ENCODE results near the gene NR2E3.

NR2E3 gene

GRCh38 chr15:71810256-71811035, at the start of gene NR2E3:
Gene NR2E3 (plus strand): TSS chr15:71810554. CDS start chr15:71810744, 190 bp downstream.
- no peak for TF ChIP-seq JUND (IDR thresholded peaks at IDR 0.05; ENCODE audit: low read depth)
- DNase-seq (ENCODE audit: low read depth in 1 of 2, low spot score in 1 of 2) = no peak
- in situ Hi-C loops (cut with HindIII; ENCODE audit: low pct_unique_long_range_greater_than_20kb, low sequenced_read_pairs) = no loop called here

DNA sequence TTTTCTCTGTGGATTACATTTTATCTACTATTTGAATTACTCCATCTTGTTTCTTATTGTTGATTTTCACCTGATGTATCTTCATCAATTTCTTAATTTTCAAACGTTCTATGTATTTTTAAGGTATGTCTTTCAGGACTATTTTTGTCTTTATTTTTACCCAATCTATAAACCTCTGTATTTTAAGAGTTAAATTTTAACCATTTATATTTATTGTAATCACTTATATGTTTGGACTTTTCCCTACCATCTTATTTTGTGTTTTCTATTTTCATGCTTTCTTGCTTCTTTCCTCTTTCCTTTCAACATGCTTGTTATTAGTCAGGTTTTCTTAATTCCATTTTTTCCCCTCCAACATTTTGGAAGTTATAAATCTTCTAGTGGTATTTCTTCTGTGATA, 49.5 kb upstream of the NR2E3 start:
- in situ Hi-C loops (cut with HindIII; ENCODE audit: low pct_unique_long_range_greater_than_20kb, low sequenced_read_pairs) = no loop called here
- no peak for TF ChIP-seq JUND (IDR thresholded peaks at IDR 0.05; ENCODE audit: low read depth)
- no peak for DNase-seq (ENCODE audit: low read depth in 1 of 2, low spot score in 1 of 2)

GRCh38 chr15:71761649-71762048, 48.7 kb upstream of the NR2E3 start:
- in situ Hi-C loops (cut with HindIII; ENCODE audit: low pct_unique_long_range_greater_than_20kb, low sequenced_read_pairs) = no loop called here
- TF ChIP-seq JUND (IDR thresholded peaks at IDR 0.05; ENCODE audit: low read depth) = no peak
- peak in 1 of 2 experiments; percentile 56 for DNase-seq (ENCODE audit: low read depth in 1 of 2, low spot score in 1 of 2)

GRCh38 chr15:71768184-71768583, 42.2 kb upstream of the NR2E3 start:
- in situ Hi-C loops (cut with HindIII; ENCODE audit: low pct_unique_long_range_greater_than_20kb, low sequenced_read_pairs) = no loop called here
- TF ChIP-seq JUND (IDR thresholded peaks at IDR 0.05; ENCODE audit: low read depth) = no peak
- no peak for DNase-seq (ENCODE audit: low read depth in 1 of 2, low spot score in 1 of 2)

GRCh38 chr15:71773206-71773859, 37.0 kb upstream of the NR2E3 start:
- in situ Hi-C loops (cut with HindIII; ENCODE audit: low pct_unique_long_range_greater_than_20kb, low sequenced_read_pairs) = no loop called here
- TF ChIP-seq JUND (IDR thresholded peaks at IDR 0.05; ENCODE audit: low read depth) = no peak
- no peak for DNase-seq (ENCODE audit: low read depth in 1 of 2, low spot score in 1 of 2)

- TF ChIP-seq JUND (IDR thresholded peaks at IDR 0.05; ENCODE audit: low read depth) = no peak
- DNase-seq (ENCODE audit: low read depth in 1 of 2, low spot score in 1 of 2) = no peak
- in situ Hi-C loops (cut with HindIII; ENCODE audit: low pct_unique_long_range_greater_than_20kb, low sequenced_read_pairs) = no loop called here
Observed at GRCh38 chr15:71775856-71776255, 34.5 kb upstream of the NR2E3 start.

- DNase-seq (ENCODE audit: low read depth in 1 of 2, low spot score in 1 of 2) = no peak
- in situ Hi-C loops (cut with HindIII; ENCODE audit: low pct_unique_long_range_greater_than_20kb, low sequenced_read_pairs) = no loop called here
- TF ChIP-seq JUND (IDR thresholded peaks at IDR 0.05; ENCODE audit: low read depth) = no peak
Observed at GRCh38 chr15:71776304-71776703, 34.0 kb upstream of the NR2E3 start.

DNA sequence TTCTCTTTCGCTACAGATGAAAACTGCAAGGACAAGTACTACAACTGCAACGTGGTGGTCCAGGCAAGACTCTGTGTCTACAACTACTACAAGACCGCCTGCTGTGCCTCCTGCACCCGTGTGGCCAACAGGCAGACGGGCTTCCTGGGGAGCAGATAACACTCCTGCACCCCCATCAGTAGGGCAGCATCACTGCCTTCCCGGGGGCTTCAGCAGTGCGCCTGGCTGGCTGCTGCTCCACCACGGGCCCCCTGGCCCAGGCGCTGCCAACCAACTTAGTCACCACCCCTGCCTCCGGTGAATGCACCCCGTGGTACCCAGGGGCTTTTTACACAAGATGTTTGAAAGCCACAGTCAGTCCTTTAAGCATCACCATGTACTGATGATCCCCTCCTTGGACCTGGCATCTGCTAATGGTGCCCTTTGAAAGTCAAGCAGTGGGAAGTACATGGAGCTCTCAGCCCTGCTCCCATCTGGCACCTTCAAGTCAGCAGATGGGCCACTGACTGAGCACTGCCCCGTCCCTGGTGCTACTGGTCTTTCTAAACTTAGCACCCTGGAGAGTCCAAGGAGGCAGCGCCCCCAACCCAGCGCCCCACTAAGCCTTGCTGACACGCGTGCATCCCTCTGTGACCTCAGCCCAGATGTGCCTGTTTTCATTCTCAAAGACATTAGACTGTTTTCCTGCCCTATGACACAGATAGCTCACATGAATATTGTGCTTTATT, 33.0 kb upstream of the NR2E3 start:
- in situ Hi-C loops (cut with HindIII; ENCODE audit: low pct_unique_long_range_greater_than_20kb, low sequenced_read_pairs) = no loop called here
- TF ChIP-seq JUND (IDR thresholded peaks at IDR 0.05; ENCODE audit: low read depth) = no peak
- no peak for DNase-seq (ENCODE audit: low read depth in 1 of 2, low spot score in 1 of 2)

DNA sequence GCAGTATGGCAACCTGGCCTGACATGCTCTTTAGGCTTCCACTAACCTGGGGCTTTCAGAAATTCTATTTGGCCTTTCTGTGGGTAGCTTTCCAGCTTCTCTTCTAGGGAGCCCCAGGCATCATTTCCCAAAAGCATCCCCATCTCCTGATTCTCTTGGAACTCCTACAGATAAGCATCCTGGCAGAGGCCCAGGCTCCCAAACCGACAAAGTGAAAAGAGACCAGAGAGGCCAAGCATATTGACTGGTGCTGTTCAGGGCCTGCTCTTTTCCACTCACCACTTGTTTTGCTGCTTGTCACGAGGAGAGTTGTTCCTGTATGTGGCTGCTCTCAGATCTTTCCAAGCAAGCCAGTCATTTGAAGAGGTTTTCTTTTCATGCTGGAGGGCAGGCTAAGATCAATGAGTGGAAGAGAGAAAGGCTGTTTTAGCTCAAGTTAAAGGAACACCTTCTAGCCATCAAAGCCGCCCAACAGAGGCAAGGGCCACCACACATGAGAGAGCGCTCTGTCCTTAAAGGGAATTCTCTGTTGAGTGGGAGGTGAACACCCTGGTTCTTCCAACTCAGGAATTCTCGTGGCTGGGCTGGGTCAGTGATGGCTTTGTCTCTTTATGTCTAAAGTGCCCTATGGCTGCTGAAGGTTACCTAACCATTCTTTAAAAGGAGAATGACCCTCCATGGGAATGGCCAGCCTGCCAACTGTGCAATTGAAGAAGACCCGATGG, 31.1 kb upstream of the NR2E3 start:
- no peak for TF ChIP-seq JUND (IDR thresholded peaks at IDR 0.05; ENCODE audit: low read depth)
- DNase-seq (ENCODE audit: low read depth in 1 of 2, low spot score in 1 of 2) = no peak
- in situ Hi-C loops (cut with HindIII; ENCODE audit: low pct_unique_long_range_greater_than_20kb, low sequenced_read_pairs) = no loop called here

GRCh38 chr15:71780115-71780976, 30.0 kb upstream of the NR2E3 start:
- peak; percentile 41 to 51 for DNase-seq (ENCODE audit: low read depth in 1 of 2, low spot score in 1 of 2)
- no peak for TF ChIP-seq JUND (IDR thresholded peaks at IDR 0.05; ENCODE audit: low read depth)
- in situ Hi-C loops (cut with HindIII; ENCODE audit: low pct_unique_long_range_greater_than_20kb, low sequenced_read_pairs) = no loop called here

DNA sequence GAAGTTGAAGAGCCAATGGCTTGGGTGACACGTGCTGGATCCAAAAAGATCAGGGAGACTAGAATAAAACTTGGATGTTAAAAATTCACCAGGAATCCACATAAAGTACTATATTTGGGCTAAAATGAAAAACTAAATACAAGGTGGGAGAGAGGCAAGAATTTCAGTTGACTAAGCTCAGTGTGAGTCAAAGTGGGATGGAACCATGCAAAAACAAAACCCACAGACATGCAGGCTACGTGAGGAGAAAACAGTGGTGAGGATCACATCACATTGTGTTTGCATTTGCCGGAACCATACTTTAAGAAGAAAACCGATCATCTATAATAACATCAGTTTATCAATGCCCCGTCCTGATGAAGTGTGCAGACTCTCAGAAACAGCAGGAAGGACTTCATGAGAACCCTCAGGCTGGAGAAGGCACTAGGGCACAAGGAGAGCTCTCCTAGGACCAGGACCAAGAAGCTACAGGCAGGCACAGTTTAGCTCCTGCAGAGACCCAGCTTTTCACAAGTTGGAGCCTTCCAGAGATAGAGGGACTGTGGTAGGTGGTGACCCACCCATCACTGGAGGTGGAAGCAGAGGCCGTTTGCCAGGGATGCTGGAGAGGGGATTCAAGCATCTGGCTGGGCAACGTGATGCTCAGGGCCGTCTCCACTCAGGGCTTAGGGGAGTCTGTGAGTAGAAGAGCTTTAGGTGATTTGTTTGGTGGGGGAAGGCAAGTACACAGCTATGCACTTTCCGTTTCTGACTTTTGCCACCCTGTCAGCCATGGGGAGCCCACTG, 29.0 kb upstream of the NR2E3 start:
- DNase-seq (ENCODE audit: low read depth in 1 of 2, low spot score in 1 of 2) = no peak
- in situ Hi-C loops (cut with HindIII; ENCODE audit: low pct_unique_long_range_greater_than_20kb, low sequenced_read_pairs) = no loop called here
- no peak for TF ChIP-seq JUND (IDR thresholded peaks at IDR 0.05; ENCODE audit: low read depth)

Data from T47D (cell line).